ENCODE measurements around the gene ADAM8.

GRCh38 chr10:133245439-133246235, 31.0 kb downstream of the ADAM8 start:
- TF ChIP-seq CTCF (IDR thresholded peaks at IDR 0.05) (no peak), POLR2AphosphoS5 (IDR thresholded peaks at IDR 0.05; ENCODE audit: low read depth, low read length) (no peak), TCF7L2 (IDR thresholded peaks at IDR 0.05; ENCODE audit: low read depth, low read length) (no peak), REST (IDR thresholded peaks at IDR 0.05; ENCODE audit: insufficient read depth in 1 of 2, low read depth in 2 of 2, low read length in 1 of 2) (no peak)
